ENCODE measurements around the gene COL2A1.

COL2A1 gene

DNA sequence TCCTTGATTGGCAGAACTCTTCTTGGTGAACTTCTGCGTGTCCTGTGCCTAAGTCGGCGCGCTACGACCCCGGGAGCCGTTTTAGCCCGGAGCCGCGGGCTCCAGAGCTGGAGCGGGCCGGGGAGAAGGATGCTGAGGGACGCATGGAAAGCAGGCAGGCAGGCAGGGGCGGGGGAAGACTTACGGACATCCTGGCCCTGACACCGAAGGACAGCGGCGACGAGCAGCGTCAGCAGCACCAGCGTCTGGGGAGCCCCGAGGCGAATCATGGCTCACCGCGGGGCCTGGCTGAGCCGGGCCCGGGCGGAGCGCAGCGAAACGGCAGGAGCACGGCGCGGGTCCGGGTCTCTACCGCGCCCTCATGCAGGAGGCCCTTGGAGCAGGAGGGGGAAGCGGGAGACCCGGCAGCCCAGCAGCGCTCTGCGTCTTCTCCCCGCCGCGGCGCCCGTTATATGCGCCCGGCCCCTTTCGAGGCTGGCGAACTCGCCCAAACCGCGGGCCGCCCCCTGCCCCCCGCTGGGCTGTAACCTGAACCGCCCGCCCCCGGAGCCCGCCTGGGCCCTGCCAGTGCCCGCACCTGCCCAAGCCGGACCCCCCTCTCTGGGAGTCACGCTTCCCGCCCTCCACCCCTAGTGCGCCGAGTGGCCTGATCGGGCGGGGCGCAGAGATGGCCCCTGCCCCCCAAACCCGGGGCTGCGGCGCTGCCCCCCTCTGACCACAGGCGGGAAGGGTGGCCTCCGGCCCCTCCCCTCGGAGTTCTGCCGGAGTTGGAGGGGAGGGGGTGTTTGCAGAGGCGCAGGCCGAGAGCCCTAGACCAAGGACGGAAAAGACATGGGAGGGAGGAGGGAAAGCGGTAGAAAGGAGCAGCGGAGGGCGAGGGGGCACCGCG is at the start of gene COL2A1:
Gene COL2A1 (minus strand): TSS at position 424 of the 889 bp plus-strand sequence. CDS start 155 bp downstream, at position 269.
- no peak for DNase-seq (ENCODE audit: low spot score)

- no peak for DNase-seq (ENCODE audit: low spot score)
These were observed 49.6 kb upstream of the COL2A1 start for GRCh38 chr12:48053883-48054282.

- no peak for DNase-seq (ENCODE audit: low spot score)
These were observed 48.8 kb upstream of the COL2A1 start for GRCh38 chr12:48053122-48053521.

DNA sequence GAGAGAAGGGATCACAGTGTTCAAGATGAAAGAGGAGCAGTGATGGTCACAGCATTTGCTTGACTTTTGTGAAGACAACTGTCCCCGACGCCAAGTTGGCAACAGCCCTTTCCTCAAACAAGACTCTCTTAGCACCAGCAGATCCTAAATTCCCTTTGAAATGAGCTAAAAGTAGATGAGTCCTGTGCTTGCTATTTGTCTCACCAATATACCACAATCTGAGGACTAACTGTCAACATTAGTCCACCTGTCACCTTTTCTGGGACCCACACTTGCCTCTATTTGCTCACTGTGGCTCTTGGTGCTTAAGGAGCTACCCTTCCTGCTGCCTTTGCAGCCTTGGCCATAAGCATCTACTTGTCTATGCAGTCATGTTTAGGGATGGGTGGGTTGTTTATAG is 47.4 kb upstream of the COL2A1 start:
- DNase-seq (ENCODE audit: low spot score): no peak

GRCh38 chr12:48050174-48050573 is 45.9 kb upstream of the COL2A1 start:
- DNase-seq (ENCODE audit: low spot score): no peak

DNA sequence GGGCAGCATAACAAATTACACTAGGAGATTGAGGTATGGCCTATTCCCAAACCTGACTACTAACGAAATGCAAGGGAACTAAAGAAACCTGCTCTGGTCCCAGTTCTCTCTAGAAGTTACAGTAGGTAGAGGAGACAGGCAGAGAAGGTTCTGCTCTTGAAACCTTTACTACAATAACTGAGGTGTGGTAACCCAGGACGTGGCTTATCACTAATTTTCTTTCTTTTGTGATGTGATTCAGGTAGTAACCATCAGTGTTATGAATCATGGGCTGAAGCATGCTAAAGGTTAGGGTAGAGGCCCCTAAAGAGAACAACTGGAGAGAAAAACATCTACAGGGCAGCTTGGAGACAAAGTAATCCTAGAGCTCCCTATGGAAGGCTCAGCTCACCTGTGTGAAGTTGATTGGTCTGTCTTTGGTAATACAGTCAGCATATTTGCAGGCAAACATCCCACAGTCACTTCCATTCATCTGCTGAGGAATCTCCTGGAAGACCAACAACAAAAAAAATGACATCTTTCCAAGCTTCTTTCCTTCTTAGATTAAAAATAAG is 41.8 kb upstream of the COL2A1 start:
- DNase-seq (ENCODE audit: low spot score): no peak

- no peak for DNase-seq (ENCODE audit: low spot score)
These were observed 41.0 kb upstream of the COL2A1 start for GRCh38 chr12:48045061-48045846.

- DNase-seq (ENCODE audit: low spot score): no peak
These were observed 40.1 kb upstream of the COL2A1 start for GRCh38 chr12:48044396-48044795.

GRCh38 chr12:48043771-48044170 is 39.5 kb upstream of the COL2A1 start:
- no peak for DNase-seq (ENCODE audit: low spot score)

GRCh38 chr12:48041591-48042423 is 37.5 kb upstream of the COL2A1 start:
- no peak for DNase-seq (ENCODE audit: low spot score)

DNA sequence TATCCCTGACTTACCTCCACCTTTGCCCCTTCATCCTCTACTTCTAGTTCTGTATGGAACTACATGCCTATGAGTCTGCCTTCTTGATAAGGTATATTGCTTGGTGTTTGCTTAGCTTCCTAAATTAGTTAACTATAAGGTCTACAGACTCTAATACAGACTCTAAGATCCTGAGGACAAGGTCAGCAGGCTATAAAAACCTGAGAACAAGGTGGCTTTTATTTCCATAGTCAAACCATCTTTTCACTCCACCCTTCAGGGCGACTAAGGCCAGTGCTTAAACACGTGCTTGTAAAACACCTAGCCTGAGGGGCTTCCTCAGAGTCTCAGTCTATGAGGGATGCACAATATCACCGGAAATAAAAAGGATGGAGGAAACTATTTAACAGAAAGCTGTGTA is 36.1 kb upstream of the COL2A1 start:
- DNase-seq (ENCODE audit: low spot score): no peak

GRCh38 chr12:48039151-48039550 is 34.9 kb upstream of the COL2A1 start:
- no peak for DNase-seq (ENCODE audit: low spot score)

DNA sequence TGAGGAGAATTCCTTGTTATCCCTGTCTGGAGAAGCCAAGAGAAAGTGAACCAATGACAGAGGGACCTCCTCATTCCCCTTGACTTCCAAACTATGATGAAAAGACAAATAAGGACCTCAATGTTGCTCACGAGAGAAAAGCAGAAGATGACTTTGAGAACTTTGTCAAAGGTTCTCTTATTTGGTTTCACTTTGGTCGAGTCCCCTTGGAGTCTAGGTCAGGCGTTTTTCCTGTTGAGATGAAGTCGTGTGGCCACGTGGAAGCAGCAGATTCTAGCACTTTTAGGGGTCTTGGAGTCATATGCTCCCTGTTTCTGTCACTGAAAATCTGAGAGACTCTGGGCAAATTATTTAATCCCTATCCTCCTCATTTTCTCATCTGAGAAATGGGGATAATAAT is 33.8 kb upstream of the COL2A1 start:
- DNase-seq (ENCODE audit: low spot score): no peak

DNA sequence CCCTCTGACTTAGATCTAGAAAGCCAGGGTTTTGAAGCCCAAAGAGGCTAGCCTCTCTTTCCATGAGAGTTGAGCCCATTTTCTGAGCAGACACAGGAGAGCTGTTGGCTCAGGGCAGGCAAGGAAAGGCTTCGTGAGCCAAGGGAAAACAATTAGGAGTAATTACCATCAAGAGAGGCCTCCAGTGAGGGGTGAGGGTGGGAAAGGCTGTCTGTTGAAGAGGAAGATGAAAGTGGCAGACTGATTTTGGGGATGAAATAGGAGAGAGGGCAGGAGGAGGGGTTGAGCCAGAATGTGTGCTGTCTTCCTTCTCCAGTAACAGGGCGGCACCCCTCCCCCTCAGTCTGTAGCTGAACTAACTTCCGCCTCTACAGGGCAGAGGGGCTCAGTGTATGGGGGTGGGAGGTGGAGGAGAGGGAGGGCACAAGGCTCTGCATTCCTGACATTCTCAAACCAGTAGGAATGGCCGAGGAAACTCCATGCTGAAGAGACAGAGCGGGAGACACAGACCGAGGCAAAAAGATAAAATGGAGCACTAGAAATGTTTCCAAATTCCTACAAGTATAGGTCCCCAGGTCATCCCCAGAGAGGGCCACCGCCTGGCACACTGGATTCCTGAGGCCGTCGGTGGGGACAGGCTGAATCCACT is 33.1 kb upstream of the COL2A1 start:
- no peak for DNase-seq (ENCODE audit: low spot score)

DNA sequence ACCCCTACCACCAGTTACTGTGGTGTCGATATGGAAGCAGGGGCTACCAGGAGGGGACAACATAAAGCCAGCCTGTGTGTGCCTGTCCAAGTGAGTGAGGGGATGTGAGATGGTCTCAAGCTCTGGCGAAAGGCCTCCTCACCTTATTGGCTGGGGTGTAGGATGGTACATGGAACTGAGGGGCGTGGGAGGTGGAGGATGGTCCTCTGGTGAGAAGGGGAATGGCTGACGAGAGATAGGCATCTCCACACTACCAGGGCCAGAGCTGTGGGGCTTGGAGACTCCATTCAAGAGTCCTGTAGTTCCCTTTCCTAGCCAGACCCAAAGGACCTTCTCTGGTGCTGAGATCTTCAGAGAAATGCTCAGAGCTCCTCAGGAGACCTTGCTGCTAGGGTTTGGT is 32.5 kb upstream of the COL2A1 start:
- no peak for DNase-seq (ENCODE audit: low spot score)

DNA sequence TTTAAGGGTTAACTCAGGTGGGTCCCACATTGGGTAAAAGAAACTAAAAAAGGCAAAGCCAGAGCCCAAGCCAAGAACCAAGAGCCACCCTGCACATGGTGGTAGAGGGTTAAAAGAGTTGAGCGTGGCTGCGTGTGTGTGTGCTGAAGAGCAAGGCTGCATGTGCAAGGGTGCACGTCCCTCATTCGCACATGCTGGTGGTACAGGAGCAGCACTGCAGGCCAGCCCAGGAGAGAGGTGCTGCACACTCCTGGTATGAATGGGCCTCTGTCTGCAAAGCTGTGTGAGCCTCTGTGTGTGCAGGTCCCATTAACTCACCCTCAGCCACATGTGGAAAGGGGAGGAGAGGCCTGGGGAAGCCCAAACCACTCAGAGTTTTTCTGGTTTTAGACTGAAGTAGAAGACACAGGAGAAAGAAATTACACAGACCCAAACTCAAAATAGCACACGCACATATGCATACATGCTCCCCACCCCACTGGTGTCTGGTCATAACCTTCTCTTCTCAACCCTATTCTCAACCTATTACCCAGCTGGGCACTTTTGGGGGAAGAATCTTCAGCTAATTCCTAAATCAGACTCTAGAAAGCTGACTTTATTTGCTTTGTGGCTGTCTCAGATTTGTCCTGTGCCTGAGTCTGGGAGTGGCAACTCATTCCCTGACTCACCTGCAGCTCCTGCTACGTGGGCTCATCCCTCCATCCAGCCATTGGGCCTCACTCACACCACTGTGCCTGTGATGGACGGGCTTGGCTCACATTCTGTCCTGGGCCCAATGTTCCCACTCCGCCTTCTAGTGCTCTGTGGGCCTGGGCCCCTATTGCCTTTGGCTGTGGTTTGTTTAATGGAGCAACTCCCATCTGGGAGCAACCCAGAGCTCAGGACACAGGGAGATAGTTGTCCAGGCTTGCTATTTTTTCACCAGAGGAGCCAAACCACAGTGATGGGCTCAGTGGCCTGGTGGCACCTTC is 30.8 kb upstream of the COL2A1 start:
- no peak for DNase-seq (ENCODE audit: low spot score)

GRCh38 chr12:48033451-48033850 is 29.2 kb upstream of the COL2A1 start:
- DNase-seq (ENCODE audit: low spot score): no peak

GRCh38 chr12:48032597-48032996 is 28.3 kb upstream of the COL2A1 start:
- DNase-seq (ENCODE audit: low spot score): no peak

- no peak for DNase-seq (ENCODE audit: low spot score)
These were observed 27.1 kb upstream of the COL2A1 start for GRCh38 chr12:48031135-48031960.
